ENCODE data around the gene CD80. TPM values are rescaled to one million over a fixed set of nuclear protein-coding genes. Genes with fewer than 3 reads are reported as not detected.

CD80 gene
- total RNA-seq, 6 experiments from 2014 or later, result 0.26 to 1.3 (median 0.51) TPM

DNA sequence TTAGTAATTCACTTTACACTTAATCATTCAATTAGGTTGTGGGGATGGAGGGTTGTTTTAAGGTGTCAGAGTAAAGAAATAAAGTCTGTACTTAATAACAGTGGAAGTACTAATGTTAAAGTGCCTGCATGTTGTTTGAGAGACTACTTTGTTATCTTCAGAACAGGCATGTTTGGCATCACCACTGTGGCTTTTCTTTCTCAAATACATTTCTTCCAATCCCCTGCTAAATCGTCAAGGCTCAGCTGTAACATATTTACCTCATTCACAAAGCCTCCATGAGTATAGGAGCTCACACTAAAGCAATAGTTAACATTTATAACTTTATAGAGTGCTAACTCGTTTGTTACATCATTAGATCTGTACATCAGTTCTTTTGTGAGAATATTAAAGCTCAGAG lies 58.5 kb downstream of the CD80 start:
- Histone ChIP-seq H3K9me3 (no peaks in the 10 kb centered on the region), H3K27ac (no peak overlapping the region), H3K4me3 (no peak overlapping the region), H3K36me3 (peaks cover 0 to 9% (median 3%) of the 10 kb centered on the region in 4 donors), H3K27me3 (no peaks in the 10 kb centered on the region), H3K4me1 (peaks cover 0 to 22% (median 7%) of the 10 kb centered on the region in 4 donors)
- TF ChIP-seq, protein P1, sequence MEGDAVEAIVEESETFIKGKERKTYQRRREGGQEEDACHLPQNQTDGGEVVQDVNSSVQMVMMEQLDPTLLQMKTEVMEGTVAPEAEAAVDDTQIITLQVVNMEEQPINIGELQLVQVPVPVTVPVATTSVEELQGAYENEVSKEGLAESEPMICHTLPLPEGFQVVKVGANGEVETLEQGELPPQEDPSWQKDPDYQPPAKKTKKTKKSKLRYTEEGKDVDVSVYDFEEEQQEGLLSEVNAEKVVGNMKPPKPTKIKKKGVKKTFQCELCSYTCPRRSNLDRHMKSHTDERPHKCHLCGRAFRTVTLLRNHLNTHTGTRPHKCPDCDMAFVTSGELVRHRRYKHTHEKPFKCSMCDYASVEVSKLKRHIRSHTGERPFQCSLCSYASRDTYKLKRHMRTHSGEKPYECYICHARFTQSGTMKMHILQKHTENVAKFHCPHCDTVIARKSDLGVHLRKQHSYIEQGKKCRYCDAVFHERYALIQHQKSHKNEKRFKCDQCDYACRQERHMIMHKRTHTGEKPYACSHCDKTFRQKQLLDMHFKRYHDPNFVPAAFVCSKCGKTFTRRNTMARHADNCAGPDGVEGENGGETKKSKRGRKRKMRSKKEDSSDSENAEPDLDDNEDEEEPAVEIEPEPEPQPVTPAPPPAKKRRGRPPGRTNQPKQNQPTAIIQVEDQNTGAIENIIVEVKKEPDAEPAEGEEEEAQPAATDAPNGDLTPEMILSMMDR (IDR thresholded peaks at IDR 0.05), result no peak
- no peak for TF ChIP-seq POLR2A (IDR thresholded peaks at IDR 0.05)
- intact Hi-C loops (cut with DNase I), result no loop called here
- 54% methylated on average over 2 of the region's 2 CpGs for WGBS (ENCODE audit: insufficient coverage, low coverage, low lambda C conversion rate, missing lambda C conversion rate)
- DNase-seq (no peak), ATAC-seq (no peak)

DNA sequence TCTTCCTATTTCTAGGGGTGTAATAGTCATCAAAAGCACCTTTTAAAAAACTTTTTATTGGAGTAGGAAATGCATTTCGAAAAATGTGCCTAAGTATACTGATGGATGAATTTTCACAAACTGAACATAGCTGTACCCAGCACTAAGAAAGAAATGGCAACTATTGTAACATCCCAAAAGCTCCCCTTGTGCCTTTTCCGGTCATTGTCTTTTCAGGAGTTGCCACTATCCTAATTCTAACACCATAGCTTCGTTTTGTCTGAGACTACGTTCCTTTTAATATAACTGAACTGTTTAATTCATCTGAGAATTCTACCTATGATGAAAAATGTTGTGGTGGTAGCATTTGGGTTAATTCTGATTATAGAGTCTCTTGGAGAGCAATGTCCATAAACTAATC lies 59.1 kb downstream of the CD80 start:
- H3K9me3 ChIP-seq, result no peaks in the 10 kb centered on the region
- H3K27ac ChIP-seq, result no peak overlapping the region
- no peak for DNase-seq
- ATAC-seq, result no peak
- 85% methylated on average over 4 of the region's 4 CpGs for WGBS (ENCODE audit: insufficient coverage, low coverage, low lambda C conversion rate, missing lambda C conversion rate)
- intact Hi-C loops (cut with DNase I), result no loop called here
- peaks cover 0 to 5% (median 1%) of the 10 kb centered on the region in 4 donors for H3K36me3 ChIP-seq
- no peak for TF ChIP-seq POLR2A (IDR thresholded peaks at IDR 0.05)
- TF ChIP-seq, protein P1 (IDR thresholded peaks at IDR 0.05), result no peak
- no peaks in the 10 kb centered on the region for H3K27me3 ChIP-seq
- H3K4me3 ChIP-seq, result no peak overlapping the region
- H3K4me1 ChIP-seq, result peaks cover 0 to 22% (median 7%) of the 10 kb centered on the region in 4 donors

DNA sequence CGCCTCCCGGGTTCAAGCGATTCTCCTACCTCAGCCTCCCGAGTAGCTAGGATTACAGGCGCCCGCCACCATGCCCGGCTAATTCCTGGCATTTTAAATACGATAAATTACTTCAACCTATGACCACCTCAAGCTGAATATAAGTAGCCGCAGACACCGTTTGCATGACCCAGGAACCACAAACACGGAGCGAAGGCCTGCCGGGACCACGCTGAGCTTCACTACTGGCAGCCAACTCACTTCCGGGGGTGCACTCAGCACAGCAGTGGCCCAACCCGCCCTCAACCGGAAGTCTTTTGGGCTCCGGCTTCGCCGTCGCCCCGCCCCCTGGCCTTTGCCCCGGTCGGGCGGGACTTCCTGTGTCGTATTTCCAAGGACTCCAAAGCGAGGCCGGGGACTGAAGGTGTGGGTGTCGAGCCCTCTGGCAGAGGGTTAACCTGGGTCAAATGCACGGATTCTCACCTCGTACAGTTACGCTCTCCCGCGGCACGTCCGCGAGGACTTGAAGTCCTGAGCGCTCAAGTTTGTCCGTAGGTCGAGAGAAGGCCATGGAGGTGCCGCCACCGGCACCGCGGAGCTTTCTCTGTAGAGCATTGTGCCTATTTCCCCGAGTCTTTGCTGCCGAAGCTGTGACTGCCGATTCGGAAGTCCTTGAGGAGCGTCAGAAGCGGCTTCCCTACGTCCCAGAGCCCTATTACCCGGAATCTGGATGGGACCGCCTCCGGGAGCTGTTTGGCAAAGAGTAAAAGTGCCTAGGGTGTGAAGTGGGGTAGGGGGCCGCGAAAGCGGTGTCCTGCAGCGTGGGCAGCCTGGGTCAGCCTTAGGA lies 61.0 kb downstream of the CD80 start, which contains the start of gene TIMMDC1:
Gene TIMMDC1 (plus strand): TSS at position 362 of the 826 bp plus-strand sequence. CDS start 187 bp downstream, at position 549.
- Histone ChIP-seq H3K9me3 (no peaks in the 10 kb centered on the region), H3K4me1 (peaks cover 0 to 22% (median 7%) of the 10 kb centered on the region in 4 donors), H3K36me3 (no peaks in the 10 kb centered on the region), H3K4me3 (peak within 1 kb of the TSS; percentile 80 to 88 (median 83)), H3K27ac (peak within 1 kb of the TSS; percentile 80 to 94 (median 92)), H3K27me3 (no peaks in the 10 kb centered on the region)
- intact Hi-C loops (cut with DNase I), result no loop called here
- TF ChIP-seq, protein P1 (IDR thresholded peaks at IDR 0.05), result no peak
- TF ChIP-seq POLR2A (IDR thresholded peaks at IDR 0.05), result peak; percentile 80
- DNase-seq (peak; percentile 97 to 98 (median 98)), ATAC-seq (peak; percentile 99 to 100 (median 99))
- WGBS (ENCODE audit: insufficient coverage, low coverage, low lambda C conversion rate, missing lambda C conversion rate), result 0% methylated on average over 8 of the region's 58 CpGs

DNA sequence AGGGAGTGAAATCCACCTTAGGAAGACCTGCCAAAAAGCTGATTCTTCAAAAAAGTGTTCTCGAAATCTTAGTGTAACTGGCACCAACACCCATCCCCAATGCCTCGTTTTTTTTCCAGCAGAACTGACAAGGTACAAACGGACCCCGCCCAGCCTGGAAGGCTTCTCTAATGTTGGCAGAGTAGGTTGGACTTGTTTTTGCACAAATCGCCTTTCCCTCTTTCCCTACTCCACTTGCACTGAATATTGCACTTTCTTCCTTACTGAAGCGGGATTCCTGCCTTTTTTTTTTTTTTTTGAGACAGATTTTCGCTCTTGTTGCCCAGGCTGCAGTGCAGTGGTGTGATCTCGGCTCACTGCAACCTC lies 61.6 kb downstream of the CD80 start:
- WGBS (ENCODE audit: insufficient coverage, low coverage, low lambda C conversion rate, missing lambda C conversion rate), result 3% methylated on average over 8 of the region's 8 CpGs
- peak in 1 of 3 donors; percentile 19 for DNase-seq
- Histone ChIP-seq H3K36me3 (no peaks in the 10 kb centered on the region), H3K9me3 (no peaks in the 10 kb centered on the region), H3K4me3 (peak overlapping the region; percentile 80 to 88 (median 83)), H3K4me1 (peaks cover 0 to 22% (median 7%) of the 10 kb centered on the region in 4 donors), H3K27me3 (no peaks in the 10 kb centered on the region), H3K27ac (peak overlapping the region; percentile 29 to 92 (median 80))
- intact Hi-C loops (cut with DNase I), result no loop called here
- peak; percentile 2 to 16 (median 10) for ATAC-seq
- TF ChIP-seq, protein P1 (IDR thresholded peaks at IDR 0.05), result no peak
- no peak for TF ChIP-seq POLR2A (IDR thresholded peaks at IDR 0.05)

All from right lobe of liver (tissue), 6 donors.